Osteocyte (in vitro differentiated cells): Measurements from ENCODE around the gene NUF2. TPM values are rescaled to one million over a fixed set of nuclear protein-coding genes. Genes with fewer than 3 reads are reported as not detected.
A peak's percentile ranks its signal among the peaks of the same experiment; 100 is the strongest.
"Not testable (repeated sequence)": the region's sequence is repeated elsewhere in the genome, so short reads cannot be mapped to it uniquely, and the experiment has no call there.

Source experiments
- DNase-seq: peaks from one replicate; pipeline ENCODE4 v3.0.0; 2021; ENCODE audit warnings: mixed read lengths; ENCODE audit not compliant: unreplicated experiment; ENCODE audit errors: extremely low spot score
- H3K27ac Mint-ChIP-seq: one replicate; pipeline ENCODE4 v1.8.0; 2021; ENCODE audit warnings: mild to moderate bottlenecking, mixed read lengths; ENCODE audit not compliant: unreplicated experiment
- H3K27me3 Mint-ChIP-seq: one replicate; pipeline ENCODE4 v1.8.0; 2021; ENCODE audit warnings: mixed read lengths; ENCODE audit not compliant: unreplicated experiment
- H3K36me3 Mint-ChIP-seq: one replicate; pipeline ENCODE4 v1.8.0; 2021; ENCODE audit warnings: mixed read lengths; ENCODE audit not compliant: unreplicated experiment
- H3K4me1 Mint-ChIP-seq: one replicate; pipeline ENCODE4 v1.8.0; 2021; ENCODE audit warnings: mixed read lengths; ENCODE audit not compliant: unreplicated experiment
- H3K4me3 Mint-ChIP-seq: one replicate; pipeline ENCODE4 v1.8.0; 2021; ENCODE audit warnings: mild to moderate bottlenecking, moderate library complexity, mixed read lengths; ENCODE audit not compliant: unreplicated experiment
- H3K9me3 Mint-ChIP-seq: one replicate; pipeline ENCODE4 v1.8.0; 2021; ENCODE audit warnings: mixed read lengths; ENCODE audit not compliant: unreplicated experiment
- total RNA-seq: library from RNA; stranded (reverse); gene quantifications from 2 replicates; pipeline ENCODE4 v1.2.1, GENCODE V29; 2021
- TF ChIP-seq, protein P1 (sequence below): fragments of 200-600 bp; sonication (generic); IDR thresholded peaks from 2 replicates; pipeline ENCODE4 v1.5.0; 2021; ENCODE audit warnings: antibody characterized with exemption, mild to moderate bottlenecking, moderate library complexity

Gene NUF2
- total RNA-seq, 1 donor from 2014 or later = 5.2 TPM

DNA sequence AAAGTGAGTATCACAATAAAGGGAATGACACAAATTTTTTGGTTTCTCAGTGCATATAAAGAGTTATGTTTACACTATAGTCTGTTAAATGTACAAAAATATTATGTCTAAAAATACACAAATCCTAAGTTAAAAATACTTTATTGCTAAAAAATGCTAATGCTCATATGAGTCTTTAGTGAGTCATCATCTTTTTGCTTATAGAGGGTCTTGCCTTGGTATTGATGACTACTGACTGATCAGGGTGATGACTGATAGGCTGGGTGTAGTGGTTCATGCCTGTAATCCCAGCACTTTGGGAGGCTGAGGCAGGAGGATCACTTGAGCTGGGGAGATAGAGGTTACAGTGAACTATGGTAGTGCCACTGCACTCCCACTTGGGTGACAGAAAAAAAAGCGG is 12.9 kb upstream of the NUF2 start:
- no peaks in the 10 kb centered on the region for H3K27me3 Mint-ChIP-seq
- H3K36me3 Mint-ChIP-seq = no peaks in the 10 kb centered on the region
- no peak overlapping the region for H3K4me3 Mint-ChIP-seq
- peaks cover 3% of the 10 kb centered on the region for H3K4me1 Mint-ChIP-seq
- H3K9me3 Mint-ChIP-seq = no peaks in the 10 kb centered on the region
- TF ChIP-seq, protein P1, sequence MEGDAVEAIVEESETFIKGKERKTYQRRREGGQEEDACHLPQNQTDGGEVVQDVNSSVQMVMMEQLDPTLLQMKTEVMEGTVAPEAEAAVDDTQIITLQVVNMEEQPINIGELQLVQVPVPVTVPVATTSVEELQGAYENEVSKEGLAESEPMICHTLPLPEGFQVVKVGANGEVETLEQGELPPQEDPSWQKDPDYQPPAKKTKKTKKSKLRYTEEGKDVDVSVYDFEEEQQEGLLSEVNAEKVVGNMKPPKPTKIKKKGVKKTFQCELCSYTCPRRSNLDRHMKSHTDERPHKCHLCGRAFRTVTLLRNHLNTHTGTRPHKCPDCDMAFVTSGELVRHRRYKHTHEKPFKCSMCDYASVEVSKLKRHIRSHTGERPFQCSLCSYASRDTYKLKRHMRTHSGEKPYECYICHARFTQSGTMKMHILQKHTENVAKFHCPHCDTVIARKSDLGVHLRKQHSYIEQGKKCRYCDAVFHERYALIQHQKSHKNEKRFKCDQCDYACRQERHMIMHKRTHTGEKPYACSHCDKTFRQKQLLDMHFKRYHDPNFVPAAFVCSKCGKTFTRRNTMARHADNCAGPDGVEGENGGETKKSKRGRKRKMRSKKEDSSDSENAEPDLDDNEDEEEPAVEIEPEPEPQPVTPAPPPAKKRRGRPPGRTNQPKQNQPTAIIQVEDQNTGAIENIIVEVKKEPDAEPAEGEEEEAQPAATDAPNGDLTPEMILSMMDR = no peak
- H3K27ac Mint-ChIP-seq = no peak overlapping the region
- no peak for DNase-seq

DNA sequence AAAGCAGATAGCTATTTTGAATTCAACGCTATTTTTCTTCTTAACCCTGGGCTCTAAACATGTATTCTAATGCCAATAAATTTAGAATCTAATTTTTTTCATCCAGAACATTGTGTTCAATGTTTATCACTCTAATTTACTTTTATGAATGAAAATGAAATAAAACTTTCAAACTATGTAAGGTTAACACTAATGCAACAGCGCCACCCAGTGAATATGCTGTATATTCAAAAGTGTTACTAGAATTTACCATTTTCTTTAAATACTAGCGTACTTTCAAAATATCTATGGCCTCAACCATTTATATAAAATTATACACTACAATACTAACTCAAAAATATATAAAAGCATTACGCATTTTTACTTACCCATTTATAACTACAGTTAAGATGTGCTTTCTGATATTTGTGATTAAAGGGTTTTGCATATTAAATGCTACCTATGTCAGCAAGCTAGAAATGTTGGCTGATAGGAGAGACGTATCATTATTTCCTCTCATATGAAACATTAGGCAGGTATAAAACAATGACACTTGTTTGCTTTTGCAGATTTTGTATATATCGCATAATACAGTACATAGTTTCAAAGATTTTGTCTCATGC is 5.9 kb upstream of the NUF2 start:
- H3K27ac Mint-ChIP-seq = no peak overlapping the region

DNA sequence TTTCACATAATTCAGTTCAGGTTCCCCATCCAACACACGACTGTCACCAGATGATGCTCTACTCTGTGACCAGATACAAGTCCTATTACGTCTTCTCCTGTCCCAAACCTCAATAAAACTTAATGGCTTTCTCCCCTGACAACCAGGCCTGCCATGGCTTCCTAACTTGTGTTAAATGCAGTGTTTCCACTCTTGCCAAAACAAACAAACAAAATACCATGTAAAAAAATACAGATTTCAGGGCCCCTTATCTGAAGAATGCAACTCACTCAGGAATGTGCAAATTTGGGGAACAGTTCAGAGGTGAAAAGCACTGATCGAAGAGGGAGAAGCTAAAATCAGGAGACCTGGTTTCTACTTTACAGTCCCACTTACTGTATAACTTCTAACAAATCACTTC is 863 bp upstream of the NUF2 start:
- Mint-ChIP-seq H3K4me1 (peaks cover 22% of the 10 kb centered on the region), H3K36me3 (no peaks in the 10 kb centered on the region), H3K9me3 (no peaks in the 10 kb centered on the region), H3K27me3 (no peaks in the 10 kb centered on the region), H3K27ac (peak overlapping the region; percentile 98), H3K4me3 (peak overlapping the region; percentile 98)
- DNase-seq = no peak
- TF ChIP-seq, protein P1 = no peak

More for the DNA sequence above, 5.9 kb upstream of the NUF2 start:
- Mint-ChIP-seq H3K4me3 (no peak overlapping the region), H3K9me3 (no peaks in the 10 kb centered on the region), H3K4me1 (peaks cover 2% of the 10 kb centered on the region), H3K27me3 (no peaks in the 10 kb centered on the region), H3K36me3 (no peaks in the 10 kb centered on the region)
- DNase-seq = no peak
- TF ChIP-seq, protein P1 = peak; percentile 74

DNA sequence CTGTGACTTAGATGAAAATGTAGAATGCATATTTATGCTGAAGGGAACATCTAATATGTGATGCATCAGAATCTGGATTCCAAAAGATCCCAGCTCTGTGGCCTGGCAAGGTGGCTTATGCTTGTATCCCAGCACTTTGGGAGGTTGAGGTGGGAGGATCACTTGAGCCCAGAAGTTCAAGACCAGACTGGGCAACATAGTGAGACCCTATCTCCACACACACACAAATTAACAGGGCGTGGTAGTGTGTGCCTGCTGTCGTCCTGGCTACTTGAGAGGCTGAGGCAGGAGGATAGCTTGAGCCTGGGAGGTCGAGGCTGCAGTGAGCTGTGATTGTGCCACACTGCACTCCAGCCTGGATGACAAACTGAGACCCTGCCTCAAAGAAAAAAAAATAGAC is 1.6 kb downstream of the NUF2 start:
- H3K4me3 Mint-ChIP-seq = peak overlapping the region; percentile 98
- H3K9me3 Mint-ChIP-seq, DNase-seq, H3K36me3 Mint-ChIP-seq, H3K27ac Mint-ChIP-seq, H3K27me3 Mint-ChIP-seq: not testable (repeated sequence)
- H3K4me1 Mint-ChIP-seq = peaks cover 22% of the 10 kb centered on the region

DNA sequence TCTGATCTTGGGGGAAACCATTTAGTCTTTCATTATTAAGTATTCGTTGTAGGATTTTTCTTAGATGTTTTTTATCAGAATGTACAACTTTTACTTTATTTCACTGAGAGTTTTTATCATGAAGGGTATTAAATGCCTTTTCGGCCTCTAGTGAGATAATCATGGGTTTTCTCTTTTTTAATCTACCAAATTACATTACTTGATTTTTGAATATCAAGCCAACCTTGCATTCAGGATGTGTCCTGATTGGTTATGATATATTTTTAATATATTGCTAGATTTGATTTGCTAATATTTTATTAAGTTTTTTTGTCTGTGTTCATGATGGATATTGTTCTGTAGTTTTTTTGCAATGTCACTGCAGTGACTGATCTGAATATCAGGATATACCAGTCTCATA is 9.4 kb downstream of the NUF2 start:
- no peaks in the 10 kb centered on the region for H3K4me1 Mint-ChIP-seq
- H3K4me3 Mint-ChIP-seq = no peak overlapping the region
- DNase-seq = no peak
- peaks cover 25% of the 10 kb centered on the region for H3K36me3 Mint-ChIP-seq
- H3K27me3 Mint-ChIP-seq = no peaks in the 10 kb centered on the region
- TF ChIP-seq, protein P1 = no peak
- H3K27ac Mint-ChIP-seq = no peak overlapping the region
- peaks cover 25% of the 10 kb centered on the region for H3K9me3 Mint-ChIP-seq

DNA sequence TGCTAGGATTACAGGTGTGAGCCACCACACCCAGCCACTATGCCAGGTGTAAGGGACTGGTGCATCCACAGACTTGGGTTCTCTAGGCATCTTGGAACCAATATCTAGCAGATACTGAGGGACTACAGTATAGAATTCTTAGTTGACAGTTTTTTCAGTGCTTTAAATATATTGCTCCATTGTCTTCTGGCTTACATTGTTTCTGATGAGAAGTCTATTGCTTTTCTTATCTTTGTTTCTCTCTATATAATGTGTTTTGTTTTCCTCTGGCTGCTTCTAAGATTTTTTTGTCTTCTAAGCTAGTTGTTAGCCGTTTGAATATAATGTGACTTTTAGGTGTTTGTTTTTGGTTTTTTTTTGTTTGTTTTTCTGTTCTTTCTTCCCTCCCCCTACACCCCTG is 13.5 kb downstream of the NUF2 start:
- Mint-ChIP-seq H3K27me3 (no peaks in the 10 kb centered on the region), H3K4me1 (peaks cover 2% of the 10 kb centered on the region), H3K27ac (no peak overlapping the region), H3K4me3 (no peak overlapping the region), H3K36me3 (peaks cover 27% of the 10 kb centered on the region), H3K9me3 (peaks cover 26% of the 10 kb centered on the region)
- no peak for DNase-seq
- TF ChIP-seq, protein P1 = no peak
